Measurements from ENCODE around the gene CNTN4. TPM values are rescaled to one million over a fixed set of nuclear protein-coding genes. Genes with fewer than 3 reads are reported as not detected.

The CNTN4 gene
- total RNA-seq, 1 experiment from 2014 or later, result not detected

DNA sequence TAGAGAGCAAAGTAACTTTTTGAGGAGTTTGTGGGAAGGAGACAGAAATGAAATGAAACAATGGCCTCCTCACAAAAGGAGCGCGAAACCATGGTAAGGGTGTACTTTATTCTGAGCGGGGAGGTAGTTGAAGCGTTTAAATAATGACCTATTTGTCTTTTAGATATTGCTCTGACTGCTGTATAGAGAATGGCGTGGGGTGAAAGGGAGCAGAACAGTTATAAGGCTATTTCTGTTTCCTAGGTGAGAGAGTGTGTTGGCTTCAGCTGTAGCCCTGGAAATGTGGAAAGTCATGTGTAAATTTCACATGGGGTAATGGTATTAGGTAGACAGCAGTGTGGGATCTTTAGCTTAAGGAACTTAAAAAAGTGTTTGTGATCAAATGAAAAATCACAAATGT is 54.9 kb downstream of the CNTN4 start:
- ATAC-seq (no peak), DNase-seq (ENCODE audit: low spot score) (no peak)
- Mint-ChIP-seq H3K27ac (no peak overlapping the region), H3K9me3 (peaks cover 59% of the 10 kb centered on the region), H3K36me3 (peaks cover 44% of the 10 kb centered on the region), H3K4me3 (no peak overlapping the region), H3K4me1 (no peaks in the 10 kb centered on the region), H3K27me3 (ENCODE audit: low read depth) (peaks cover 3% of the 10 kb centered on the region; the same call in 1 of the 2 replicates)
- ChIA-PET POLR2A (no interaction called here), CTCF (no interaction called here)
- TF ChIP-seq, protein P1, sequence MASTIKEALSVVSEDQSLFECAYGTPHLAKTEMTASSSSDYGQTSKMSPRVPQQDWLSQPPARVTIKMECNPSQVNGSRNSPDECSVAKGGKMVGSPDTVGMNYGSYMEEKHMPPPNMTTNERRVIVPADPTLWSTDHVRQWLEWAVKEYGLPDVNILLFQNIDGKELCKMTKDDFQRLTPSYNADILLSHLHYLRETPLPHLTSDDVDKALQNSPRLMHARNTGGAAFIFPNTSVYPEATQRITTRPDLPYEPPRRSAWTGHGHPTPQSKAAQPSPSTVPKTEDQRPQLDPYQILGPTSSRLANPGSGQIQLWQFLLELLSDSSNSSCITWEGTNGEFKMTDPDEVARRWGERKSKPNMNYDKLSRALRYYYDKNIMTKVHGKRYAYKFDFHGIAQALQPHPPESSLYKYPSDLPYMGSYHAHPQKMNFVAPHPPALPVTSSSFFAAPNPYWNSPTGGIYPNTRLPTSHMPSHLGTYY (CRISPR knock-in tag; IDR thresholded peaks at IDR 0.05), result no peak
- TF ChIP-seq KAT7 (CRISPR knock-in tag; IDR thresholded peaks at IDR 0.05; ENCODE audit: borderline replicate concordance) (no peak), ZNF416 (CRISPR knock-in tag; IDR thresholded peaks at IDR 0.05) (no peak), TCF7 (CRISPR knock-in tag; IDR thresholded peaks at IDR 0.05; ENCODE audit: low read depth) (no peak), ZNF263 (CRISPR knock-in tag; IDR thresholded peaks at IDR 0.05; ENCODE audit: low read depth) (no peak), TP53 (CRISPR knock-in tag; IDR thresholded peaks at IDR 0.05) (no peak), RORB (CRISPR knock-in tag; IDR thresholded peaks at IDR 0.05) (no peak), CREM (CRISPR knock-in tag; IDR thresholded peaks at IDR 0.05) (no peak), ZNF396 (CRISPR knock-in tag; IDR thresholded peaks at IDR 0.05; ENCODE audit: borderline replicate concordance) (no peak), MYBL2 (CRISPR knock-in tag; IDR thresholded peaks at IDR 0.05) (no peak), CDX4 (CRISPR knock-in tag; IDR thresholded peaks at IDR 0.05; ENCODE audit: borderline replicate concordance) (no peak)
- TF ChIP-seq, protein P2, sequence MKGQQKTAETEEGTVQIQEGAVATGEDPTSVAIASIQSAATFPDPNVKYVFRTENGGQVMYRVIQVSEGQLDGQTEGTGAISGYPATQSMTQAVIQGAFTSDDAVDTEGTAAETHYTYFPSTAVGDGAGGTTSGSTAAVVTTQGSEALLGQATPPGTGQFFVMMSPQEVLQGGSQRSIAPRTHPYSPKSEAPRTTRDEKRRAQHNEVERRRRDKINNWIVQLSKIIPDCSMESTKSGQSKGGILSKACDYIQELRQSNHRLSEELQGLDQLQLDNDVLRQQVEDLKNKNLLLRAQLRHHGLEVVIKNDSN (CRISPR knock-in tag; IDR thresholded peaks at IDR 0.05), result no peak
- TF ChIP-seq, protein P3, sequence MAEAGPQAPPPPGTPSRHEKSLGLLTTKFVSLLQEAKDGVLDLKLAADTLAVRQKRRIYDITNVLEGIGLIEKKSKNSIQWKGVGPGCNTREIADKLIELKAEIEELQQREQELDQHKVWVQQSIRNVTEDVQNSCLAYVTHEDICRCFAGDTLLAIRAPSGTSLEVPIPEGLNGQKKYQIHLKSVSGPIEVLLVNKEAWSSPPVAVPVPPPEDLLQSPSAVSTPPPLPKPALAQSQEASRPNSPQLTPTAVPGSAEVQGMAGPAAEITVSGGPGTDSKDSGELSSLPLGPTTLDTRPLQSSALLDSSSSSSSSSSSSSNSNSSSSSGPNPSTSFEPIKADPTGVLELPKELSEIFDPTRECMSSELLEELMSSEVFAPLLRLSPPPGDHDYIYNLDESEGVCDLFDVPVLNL (CRISPR knock-in tag; IDR thresholded peaks at IDR 0.05; ENCODE audit: borderline replicate concordance, low read depth), result no peak
- TF ChIP-seq, protein P4, sequence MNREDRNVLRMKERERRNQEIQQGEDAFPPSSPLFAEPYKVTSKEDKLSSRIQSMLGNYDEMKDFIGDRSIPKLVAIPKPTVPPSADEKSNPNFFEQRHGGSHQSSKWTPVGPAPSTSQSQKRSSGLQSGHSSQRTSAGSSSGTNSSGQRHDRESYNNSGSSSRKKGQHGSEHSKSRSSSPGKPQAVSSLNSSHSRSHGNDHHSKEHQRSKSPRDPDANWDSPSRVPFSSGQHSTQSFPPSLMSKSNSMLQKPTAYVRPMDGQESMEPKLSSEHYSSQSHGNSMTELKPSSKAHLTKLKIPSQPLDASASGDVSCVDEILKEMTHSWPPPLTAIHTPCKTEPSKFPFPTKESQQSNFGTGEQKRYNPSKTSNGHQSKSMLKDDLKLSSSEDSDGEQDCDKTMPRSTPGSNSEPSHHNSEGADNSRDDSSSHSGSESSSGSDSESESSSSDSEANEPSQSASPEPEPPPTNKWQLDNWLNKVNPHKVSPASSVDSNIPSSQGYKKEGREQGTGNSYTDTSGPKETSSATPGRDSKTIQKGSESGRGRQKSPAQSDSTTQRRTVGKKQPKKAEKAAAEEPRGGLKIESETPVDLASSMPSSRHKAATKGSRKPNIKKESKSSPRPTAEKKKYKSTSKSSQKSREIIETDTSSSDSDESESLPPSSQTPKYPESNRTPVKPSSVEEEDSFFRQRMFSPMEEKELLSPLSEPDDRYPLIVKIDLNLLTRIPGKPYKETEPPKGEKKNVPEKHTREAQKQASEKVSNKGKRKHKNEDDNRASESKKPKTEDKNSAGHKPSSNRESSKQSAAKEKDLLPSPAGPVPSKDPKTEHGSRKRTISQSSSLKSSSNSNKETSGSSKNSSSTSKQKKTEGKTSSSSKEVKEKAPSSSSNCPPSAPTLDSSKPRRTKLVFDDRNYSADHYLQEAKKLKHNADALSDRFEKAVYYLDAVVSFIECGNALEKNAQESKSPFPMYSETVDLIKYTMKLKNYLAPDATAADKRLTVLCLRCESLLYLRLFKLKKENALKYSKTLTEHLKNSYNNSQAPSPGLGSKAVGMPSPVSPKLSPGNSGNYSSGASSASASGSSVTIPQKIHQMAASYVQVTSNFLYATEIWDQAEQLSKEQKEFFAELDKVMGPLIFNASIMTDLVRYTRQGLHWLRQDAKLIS (CRISPR knock-in tag; IDR thresholded peaks at IDR 0.05; ENCODE audit: borderline replicate concordance), result no peak

- Mint-ChIP-seq H3K27me3 (ENCODE audit: low read depth) (peaks cover 3% of the 10 kb centered on the region; the same call in 1 of the 2 replicates), H3K36me3 (peaks cover 45% of the 10 kb centered on the region), H3K4me1 (no peaks in the 10 kb centered on the region), H3K4me3 (no peak overlapping the region), H3K27ac (no peak overlapping the region), H3K9me3 (peaks cover 60% of the 10 kb centered on the region)
- DNase-seq (ENCODE audit: low spot score) (no peak), ATAC-seq (no peak)
- POLR2A ChIA-PET, result no interaction called here
- TF ChIP-seq, protein P5, sequence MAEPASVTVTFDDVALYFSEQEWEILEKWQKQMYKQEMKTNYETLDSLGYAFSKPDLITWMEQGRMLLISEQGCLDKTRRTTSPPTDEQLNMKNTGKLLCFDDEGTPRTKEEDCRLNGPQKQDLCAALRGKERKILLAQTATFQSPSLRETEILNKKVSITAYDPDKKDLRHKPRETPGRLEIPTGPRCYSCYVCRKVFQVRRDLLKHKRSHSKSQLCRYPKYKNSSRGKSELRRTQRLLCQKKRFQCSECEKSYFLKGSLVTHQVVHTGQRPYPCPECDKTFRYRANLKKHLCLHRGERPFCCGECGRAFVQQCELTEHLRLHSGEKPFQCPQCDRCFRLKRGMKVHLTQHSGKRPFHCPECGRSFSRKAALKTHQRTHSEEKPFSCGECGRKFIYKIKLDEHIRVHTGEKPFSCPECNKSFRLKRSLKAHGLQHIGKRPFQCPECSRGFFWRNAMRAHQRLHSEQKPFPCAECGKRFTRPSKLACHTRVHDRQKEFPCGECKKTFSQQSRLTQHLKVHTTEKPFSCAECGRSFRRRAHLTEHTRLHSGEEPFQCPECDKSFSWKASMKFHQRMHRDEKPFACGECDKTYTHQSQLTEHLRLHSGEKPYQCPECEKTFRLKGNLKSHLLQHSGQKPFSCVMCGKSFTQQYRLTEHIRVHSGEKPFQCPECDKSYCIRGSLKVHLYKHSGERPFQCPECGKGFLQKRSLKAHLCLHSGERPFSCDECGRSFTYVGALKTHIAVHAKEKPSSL (CRISPR knock-in tag; conservative IDR thresholded peaks at IDR 0.05), result no peak
- TF ChIP-seq ZNF396 (CRISPR knock-in tag; IDR thresholded peaks at IDR 0.05; ENCODE audit: borderline replicate concordance) (no peak), CBFB (CRISPR knock-in tag; IDR thresholded peaks at IDR 0.05; ENCODE audit: low read depth) (no peak), MXD4 (CRISPR knock-in tag; IDR thresholded peaks at IDR 0.05; ENCODE audit: borderline replicate concordance) (no peak), NR2C2 (CRISPR knock-in tag; IDR thresholded peaks at IDR 0.05) (no peak)
- TF ChIP-seq, protein P6, sequence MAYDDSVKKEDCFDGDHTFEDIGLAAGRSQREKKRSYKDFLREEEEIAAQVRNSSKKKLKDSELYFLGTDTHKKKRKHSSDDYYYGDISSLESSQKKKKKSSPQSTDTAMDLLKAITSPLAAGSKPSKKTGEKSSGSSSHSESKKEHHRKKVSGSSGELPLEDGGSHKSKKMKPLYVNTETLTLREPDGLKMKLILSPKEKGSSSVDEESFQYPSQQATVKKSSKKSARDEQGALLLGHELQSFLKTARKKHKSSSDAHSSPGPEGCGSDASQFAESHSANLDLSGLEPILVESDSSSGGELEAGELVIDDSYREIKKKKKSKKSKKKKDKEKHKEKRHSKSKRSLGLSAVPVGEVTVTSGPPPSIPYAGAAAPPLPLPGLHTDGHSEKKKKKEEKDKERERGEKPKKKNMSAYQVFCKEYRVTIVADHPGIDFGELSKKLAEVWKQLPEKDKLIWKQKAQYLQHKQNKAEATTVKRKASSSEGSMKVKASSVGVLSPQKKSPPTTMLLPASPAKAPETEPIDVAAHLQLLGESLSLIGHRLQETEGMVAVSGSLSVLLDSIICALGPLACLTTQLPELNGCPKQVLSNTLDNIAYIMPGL (CRISPR knock-in tag; IDR thresholded peaks at IDR 0.05), result no peak
- TF ChIP-seq, protein P2 (CRISPR knock-in tag; IDR thresholded peaks at IDR 0.05), result no peak
- TF ChIP-seq, protein P7, sequence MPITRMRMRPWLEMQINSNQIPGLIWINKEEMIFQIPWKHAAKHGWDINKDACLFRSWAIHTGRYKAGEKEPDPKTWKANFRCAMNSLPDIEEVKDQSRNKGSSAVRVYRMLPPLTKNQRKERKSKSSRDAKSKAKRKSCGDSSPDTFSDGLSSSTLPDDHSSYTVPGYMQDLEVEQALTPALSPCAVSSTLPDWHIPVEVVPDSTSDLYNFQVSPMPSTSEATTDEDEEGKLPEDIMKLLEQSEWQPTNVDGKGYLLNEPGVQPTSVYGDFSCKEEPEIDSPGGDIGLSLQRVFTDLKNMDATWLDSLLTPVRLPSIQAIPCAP (CRISPR knock-in tag; IDR thresholded peaks at IDR 0.05), result no peak
- CTCF ChIA-PET, result no interaction called here
These were observed 56.0 kb downstream of the CNTN4 start for GRCh38 chr3:2154621-2155020.
